Gastrocnemius medialis (tissue), 4 donors: ENCODE results near the gene MRPL19. TPM values are rescaled to one million over a fixed set of nuclear protein-coding genes. Genes with fewer than 3 reads are reported as not detected.

Experiments used
- ATAC-seq, 2 donors: fragments of 150-250 bp; one replicate each; pipeline ENCODE4 v1.9.1; 2016
- DNase-seq, 2 donors: peaks; one replicate each; pipeline ENCODE4 v3.0.0-alpha.2; 2019
- H3K27ac ChIP-seq, 4 donors: fragments of 200-600 bp; sonication (generic); 1 replicate in 1 of 4; 2 replicates in 3 of 4; pipeline ENCODE4 v1.5.1; 2016 to 2018; ENCODE audit warnings: mild to moderate bottlenecking in 2 of 4, moderate library complexity in 1 of 4
- H3K27me3 ChIP-seq, 3 donors: fragments of 200-600 bp; sonication (generic) in 2 of 3; 1 replicate in 1 of 3; 2 replicates in 2 of 3; pipeline versions ENCODE4 v1.5.1 to v1.6.0; 2016 to 2019; ENCODE audit warnings: mild to moderate bottlenecking in 1 of 3, moderate library complexity in 1 of 3
- H3K36me3 ChIP-seq, 2 donors: fragments of 200-600 bp; sonication (generic) in 1 of 2; one replicate each; pipeline ENCODE4 v1.5.1; 2017 to 2018
- H3K4me1 ChIP-seq, 2 donors: fragments of 200-600 bp; sonication (generic) in 1 of 2; one replicate each; pipeline ENCODE4 v1.5.1; 2016 to 2017; ENCODE audit warnings: mild to moderate bottlenecking in 2 of 2
- H3K4me3 ChIP-seq, 4 donors: fragments of 200-600 bp; sonication (generic) in 3 of 4; 1 replicate in 1 of 4; 2 replicates in 3 of 4; pipeline ENCODE4 v1.5.1; 2016 to 2019; ENCODE audit warnings: mild to moderate bottlenecking in 2 of 4
- H3K9me3 ChIP-seq, 3 donors: fragments of 200-600 bp; sonication (generic) in 2 of 3; 1 replicate in 1 of 3; 2 replicates in 2 of 3; pipeline ENCODE4 v1.5.1; 2016 to 2019
- CTCF ChIP-seq, 5 experiments: fragments of 450-650 bp in 3 of 5; fragments of 200-600 bp in 2 of 5; sonication (generic) in 2 of 5; IDR thresholded peaks in 4 of 5; conservative IDR thresholded peaks in 1 of 5; 1 replicate in 4 of 5; 2 replicates in 1 of 5; pipeline ENCODE4 v1.5.1; 2016 to 2019; ENCODE audit warnings: antibody characterized with exemption in 5 of 5, mild to moderate bottlenecking in 3 of 5, moderate library complexity in 3 of 5
- POLR2A ChIP-seq, 2 donors: fragments of 450-650 bp; IDR thresholded peaks; one replicate each; pipeline ENCODE4 v1.6.1; 2017; ENCODE audit warnings: antibody characterized with exemption in 2 of 2, mild to moderate bottlenecking in 2 of 2, moderate library complexity in 2 of 2
- in situ Hi-C, 4 donors: fragments of 200-750 bp; cut with MboI; loops; one replicate each; pipeline versions ENCODE4 v1.15.0 to v1.8.0; 2017; ENCODE audit warnings: low sequenced_read_pairs in 4 of 4
- intact Hi-C: fragments of 100-400 bp; cut with DNase I; formaldehyde crosslinking; loops from one replicate; pipeline ENCODE4 v1.15.1; 2023; ENCODE audit warnings: low total_unique reads
- total RNA-seq, 4 donors: library from RNA; depleted of rRNA; stranded (reverse); fragments of >200 nt; gene quantifications; one replicate each; pipeline versions ENCODE4 v1.1.0 to v1.2.3, GENCODE V29; 2016

The MRPL19 gene
- total RNA-seq, 4 donors from 2014 or later = 25.4 to 95.3 (median 69.8) TPM

GRCh38 chr2:75719616-75720015 is 73.0 kb downstream of the MRPL19 start:
- H3K27ac ChIP-seq = no peak overlapping the region
- H3K4me1 ChIP-seq = no peaks in the 10 kb centered on the region
- intact Hi-C loops (loop anchor here (10.0 kb wide), 1 partner anchor 765 kb away; the partner anchor contains the start of gene POLE4), in situ Hi-C loops (no loop called here)
- no peak for DNase-seq
- no peaks in the 10 kb centered on the region for H3K9me3 ChIP-seq
- H3K27me3 ChIP-seq = no peaks in the 10 kb centered on the region
- H3K36me3 ChIP-seq = no peaks in the 10 kb centered on the region
- no peak overlapping the region for H3K4me3 ChIP-seq
- no peak for TF ChIP-seq POLR2A (IDR thresholded peaks at IDR 0.05)
- TF ChIP-seq CTCF (IDR thresholded peaks at IDR 0.05 in 4 of 5, conservative IDR thresholded peaks at IDR 0.05 in 1 of 5) = no peak
- ATAC-seq = no peak

- Histone ChIP-seq H3K4me3 (no peak overlapping the region), H3K9me3 (no peaks in the 10 kb centered on the region), H3K27ac (no peak overlapping the region), H3K4me1 (no peaks in the 10 kb centered on the region), H3K36me3 (no peaks in the 10 kb centered on the region), H3K27me3 (no peaks in the 10 kb centered on the region)
- no peak for ATAC-seq
- TF ChIP-seq POLR2A (IDR thresholded peaks at IDR 0.05) = no peak
- no peak for TF ChIP-seq CTCF (IDR thresholded peaks at IDR 0.05 in 4 of 5, conservative IDR thresholded peaks at IDR 0.05 in 1 of 5)
- in situ Hi-C loops = no loop called here
- no peak for DNase-seq
- intact Hi-C loops = no loop called here
Measured at GRCh38 chr2:75720525-75720924, 73.9 kb downstream of the MRPL19 start.

DNA sequence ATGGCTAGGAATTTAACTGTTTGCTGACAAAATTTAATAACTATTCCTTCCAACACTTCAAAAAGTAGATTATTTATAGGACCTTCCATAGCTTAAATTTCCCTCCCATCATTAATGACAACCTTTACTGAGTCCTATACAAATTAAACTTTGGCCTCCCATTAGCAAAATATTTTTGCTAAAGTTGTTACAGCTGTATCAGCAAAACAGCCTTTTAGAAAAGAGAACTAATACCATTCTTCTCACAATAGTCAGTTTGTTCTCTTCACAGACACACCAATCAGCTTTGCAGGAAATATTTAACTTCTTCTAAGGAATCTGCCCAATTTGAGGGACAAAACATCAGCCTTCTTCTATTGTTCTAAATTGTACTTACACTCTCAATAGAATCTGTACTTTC is 76.1 kb downstream of the MRPL19 start:
- no peak for DNase-seq
- Histone ChIP-seq H3K9me3 (no peaks in the 10 kb centered on the region), H3K4me3 (no peak overlapping the region), H3K36me3 (no peaks in the 10 kb centered on the region), H3K27ac (no peak overlapping the region), H3K4me1 (no peaks in the 10 kb centered on the region), H3K27me3 (no peaks in the 10 kb centered on the region)
- in situ Hi-C loops = no loop called here
- TF ChIP-seq POLR2A (IDR thresholded peaks at IDR 0.05) = no peak
- TF ChIP-seq CTCF (IDR thresholded peaks at IDR 0.05 in 4 of 5, conservative IDR thresholded peaks at IDR 0.05 in 1 of 5) = no peak
- ATAC-seq = no peak
- intact Hi-C loops = no loop called here

DNA sequence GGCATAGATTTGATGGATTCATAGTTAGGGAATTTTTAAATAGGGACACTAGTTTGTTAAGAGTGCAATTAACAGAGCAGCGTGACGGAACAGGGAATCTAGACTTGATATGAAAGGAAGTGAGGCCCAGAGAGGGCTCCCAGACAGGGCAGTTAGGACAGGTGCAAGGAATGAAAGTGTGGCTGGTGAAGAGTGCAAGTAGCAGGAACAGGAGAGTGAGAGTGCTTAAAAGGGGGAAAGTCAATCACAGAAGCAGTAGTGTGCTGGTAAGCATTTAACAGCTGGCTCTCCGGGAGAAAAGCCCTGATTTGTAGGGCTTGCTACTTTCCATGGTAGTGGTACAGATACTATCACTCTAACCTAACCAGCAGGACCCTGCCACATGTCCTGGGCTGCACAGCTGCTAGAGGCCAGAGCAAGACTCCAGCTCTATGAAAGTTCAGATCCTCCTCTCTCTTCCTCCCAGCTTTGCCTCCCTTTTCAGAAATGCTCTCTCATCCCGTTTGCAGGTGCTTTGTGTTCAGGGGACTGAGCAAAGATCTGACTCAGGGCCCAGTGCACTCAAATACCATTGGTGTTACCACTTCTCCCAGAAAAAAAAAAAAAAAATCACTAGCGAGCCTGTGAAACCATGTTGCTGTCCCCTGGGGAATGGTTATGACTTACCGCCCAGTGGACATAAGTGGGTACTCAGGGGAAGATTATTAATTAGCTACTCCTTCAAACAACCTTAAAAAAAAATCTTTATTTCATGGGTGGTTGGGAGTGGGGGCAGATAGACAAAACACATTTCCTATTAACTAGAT is 82.2 kb downstream of the MRPL19 start:
- DNase-seq = no peak
- intact Hi-C loops (no loop called here), in situ Hi-C loops (no loop called here)
- Histone ChIP-seq H3K4me3 (no peak overlapping the region), H3K27ac (no peak overlapping the region), H3K27me3 (no peaks in the 10 kb centered on the region), H3K4me1 (no peaks in the 10 kb centered on the region), H3K36me3 (no peaks in the 10 kb centered on the region), H3K9me3 (no peaks in the 10 kb centered on the region)
- TF ChIP-seq CTCF (IDR thresholded peaks at IDR 0.05 in 4 of 5, conservative IDR thresholded peaks at IDR 0.05 in 1 of 5) (no peak), POLR2A (IDR thresholded peaks at IDR 0.05) (no peak)
- ATAC-seq = no peak
